Skeletal muscle tissue (tissue), 4 donors: Measurements from ENCODE around the gene CBFA2T2. TPM values are rescaled to one million over a fixed set of nuclear protein-coding genes. Genes with fewer than 3 reads are reported as not detected.
"Not testable (repeated sequence)": the region's sequence is repeated elsewhere in the genome, so short reads cannot be mapped to it uniquely, and the experiment has no call there.

Source experiments
- H3K27ac ChIP-seq: one replicate; pipeline ENCODE4 v1.7.0; 2013; ENCODE audit warnings: mild to moderate bottlenecking, low read depth, low read length, inconsistent platforms
- H3K27me3 ChIP-seq, 3 donors: one replicate each; pipeline ENCODE4 v1.7.0; 2013; ENCODE audit warnings: low read length in 3 of 3; ENCODE audit not compliant: control insufficient read depth in 3 of 3, insufficient read depth in 3 of 3
- H3K36me3 ChIP-seq, 3 donors: one replicate each; pipeline ENCODE4 v1.7.0; 2013; ENCODE audit warnings: low read length in 3 of 3; ENCODE audit not compliant: control insufficient read depth in 3 of 3, insufficient read depth in 3 of 3
- H3K4me1 ChIP-seq, 3 donors: one replicate each; pipeline ENCODE4 v1.7.0; 2013; ENCODE audit warnings: low read length in 3 of 3, mild to moderate bottlenecking in 3 of 3; ENCODE audit not compliant: control insufficient read depth in 3 of 3, insufficient read depth in 3 of 3
- H3K4me3 ChIP-seq, 3 donors: one replicate each; pipeline ENCODE4 v1.7.0; 2013; ENCODE audit warnings: low read length in 3 of 3
- H3K9ac ChIP-seq, 3 donors: one replicate each; pipeline ENCODE4 v1.7.0; 2013; ENCODE audit warnings: low read length in 3 of 3, mild to moderate bottlenecking in 3 of 3, moderate library complexity in 2 of 3, low read depth in 1 of 3
- H3K9me3 ChIP-seq, 3 donors: one replicate each; pipeline ENCODE4 v1.7.0; 2013; ENCODE audit warnings: low read length in 3 of 3; ENCODE audit not compliant: control insufficient read depth in 3 of 3
- total RNA-seq: library from RNA; depleted of rRNA; stranded (reverse); fragments of >200 nt; gene quantifications from one replicate; pipeline ENCODE4 v1.2.3, GENCODE V29; 2014
- donor health status: Osteomylitis.

The CBFA2T2 gene
- total RNA-seq, 1 donor from 2014 or later = 10.4 TPM

GRCh38 chr20:33629533-33629932 lies 139.6 kb downstream of the CBFA2T2 start:
- peaks cover 32 to 60% (median 46%) of the 10 kb centered on the region in 3 donors for H3K36me3 ChIP-seq
- no peak overlapping the region for H3K4me3 ChIP-seq
- no peaks in the 10 kb centered on the region for H3K27me3 ChIP-seq
- no peak overlapping the region for H3K27ac ChIP-seq
- H3K9ac ChIP-seq = no peak overlapping the region
- H3K9me3 ChIP-seq = no peaks in the 10 kb centered on the region
- no peaks in the 10 kb centered on the region for H3K4me1 ChIP-seq

- H3K27ac ChIP-seq = no peak overlapping the region
- peaks cover 28 to 55% (median 45%) of the 10 kb centered on the region in 3 donors for H3K36me3 ChIP-seq
- no peaks in the 10 kb centered on the region for H3K9me3 ChIP-seq
- H3K4me1 ChIP-seq = no peaks in the 10 kb centered on the region
- no peak overlapping the region for H3K4me3 ChIP-seq
- H3K9ac ChIP-seq = no peak overlapping the region
- H3K27me3 ChIP-seq = no peaks in the 10 kb centered on the region
Observed at GRCh38 chr20:33629979-33630378, 140.1 kb downstream of the CBFA2T2 start.

- no peak overlapping the region for H3K27ac ChIP-seq
- peaks cover 0 to 3% (median 0%) of the 10 kb centered on the region in 3 donors for H3K4me1 ChIP-seq
- peaks cover 25 to 50% (median 44%) of the 10 kb centered on the region in 3 donors for H3K36me3 ChIP-seq
- H3K27me3 ChIP-seq = no peaks in the 10 kb centered on the region
- H3K9ac ChIP-seq = no peak overlapping the region
- H3K9me3 ChIP-seq = no peaks in the 10 kb centered on the region
- H3K4me3 ChIP-seq = no peak overlapping the region
Observed at GRCh38 chr20:33630507-33630906, 140.6 kb downstream of the CBFA2T2 start.

GRCh38 chr20:33631910-33632309 lies 142.0 kb downstream of the CBFA2T2 start:
- not testable (repeated sequence) for H3K27ac ChIP-seq, H3K4me3 ChIP-seq

GRCh38 chr20:33635341-33635740 lies 145.4 kb downstream of the CBFA2T2 start:
- Histone ChIP-seq H3K36me3 (peaks cover 25 to 41% (median 40%) of the 10 kb centered on the region in 3 donors), H3K9me3 (no peaks in the 10 kb centered on the region), H3K27me3 (no peaks in the 10 kb centered on the region), H3K9ac (peak overlapping the region in 1 of 3 donors; percentile 40), H3K27ac (no peak overlapping the region), H3K4me3 (peak overlapping the region in 1 of 3 donors; percentile 22), H3K4me1 (peaks cover 0 to 8% (median 2%) of the 10 kb centered on the region in 3 donors)

More at GRCh38 chr20:33631910-33632309, 142.0 kb downstream of the CBFA2T2 start:
- not testable (repeated sequence) for H3K4me1 ChIP-seq, H3K27me3 ChIP-seq, H3K9me3 ChIP-seq, H3K9ac ChIP-seq
- peaks cover 20 to 49% (median 38%) of the 10 kb centered on the region in 3 donors for H3K36me3 ChIP-seq

GRCh38 chr20:33636776-33637175 lies 146.9 kb downstream of the CBFA2T2 start:
- no peak overlapping the region for H3K9ac ChIP-seq
- peaks cover 26 to 41% (median 41%) of the 10 kb centered on the region in 3 donors for H3K36me3 ChIP-seq
- no peak overlapping the region for H3K27ac ChIP-seq
- peaks cover 0 to 8% (median 2%) of the 10 kb centered on the region in 3 donors for H3K4me1 ChIP-seq
- no peaks in the 10 kb centered on the region for H3K9me3 ChIP-seq
- no peak overlapping the region for H3K4me3 ChIP-seq
- no peaks in the 10 kb centered on the region for H3K27me3 ChIP-seq

- no peak overlapping the region for H3K9ac ChIP-seq
- no peaks in the 10 kb centered on the region for H3K9me3 ChIP-seq
- no peaks in the 10 kb centered on the region for H3K27me3 ChIP-seq
- H3K27ac ChIP-seq = no peak overlapping the region
- peaks cover 0 to 8% (median 2%) of the 10 kb centered on the region in 3 donors for H3K4me1 ChIP-seq
- H3K4me3 ChIP-seq = no peak overlapping the region
- H3K36me3 ChIP-seq = peaks cover 34 to 55% (median 52%) of the 10 kb centered on the region in 3 donors
Observed at GRCh38 chr20:33640287-33640686, 150.4 kb downstream of the CBFA2T2 start.

- Histone ChIP-seq H3K36me3 (peaks cover 30 to 40% (median 39%) of the 10 kb centered on the region in 3 donors), H3K9ac (no peak overlapping the region), H3K4me1 (peaks cover 18 to 20% (median 18%) of the 10 kb centered on the region in 3 donors)
Observed at GRCh38 chr20:33644313-33645071, 154.6 kb downstream of the CBFA2T2 start.

GRCh38 chr20:33645072-33645358 lies 155.1 kb downstream of the CBFA2T2 start:
- peaks cover 27 to 38% (median 34%) of the 10 kb centered on the region in 3 donors for H3K36me3 ChIP-seq
- no peak overlapping the region for H3K9ac ChIP-seq
- no peaks in the 10 kb centered on the region for H3K27me3 ChIP-seq
- no peak overlapping the region for H3K4me3 ChIP-seq
- H3K27ac ChIP-seq = no peak overlapping the region
- H3K9me3 ChIP-seq = no peaks in the 10 kb centered on the region
- H3K4me1 ChIP-seq = peaks cover 19 to 24% (median 20%) of the 10 kb centered on the region in 3 donors

More at GRCh38 chr20:33644313-33645071, 154.6 kb downstream of the CBFA2T2 start:
- H3K9me3 ChIP-seq = no peaks in the 10 kb centered on the region
- H3K4me3 ChIP-seq = no peak overlapping the region
- no peaks in the 10 kb centered on the region for H3K27me3 ChIP-seq
- no peak overlapping the region for H3K27ac ChIP-seq

GRCh38 chr20:33645396-33645795 lies 155.5 kb downstream of the CBFA2T2 start:
- no peaks in the 10 kb centered on the region for H3K9me3 ChIP-seq
- H3K4me3 ChIP-seq = no peak overlapping the region
- peaks cover 23 to 34% (median 30%) of the 10 kb centered on the region in 3 donors for H3K36me3 ChIP-seq
- no peak overlapping the region for H3K9ac ChIP-seq
- H3K27ac ChIP-seq = no peak overlapping the region
- H3K4me1 ChIP-seq = peaks cover 19 to 25% (median 20%) of the 10 kb centered on the region in 3 donors
- no peaks in the 10 kb centered on the region for H3K27me3 ChIP-seq
